ENCODE measurements around the gene ITPR3.

- TF ChIP-seq CTCF (IDR thresholded peaks at IDR 0.05) = peak in 3 of 4 experiments; percentile 46 to 72 (median 47)
- TF ChIP-seq POLR2A (IDR thresholded peaks at IDR 0.05) = no peak
Observed at GRCh38 chr6:33589731-33590530, 31.2 kb upstream of the ITPR3 start.
